SK-N-SH treated with all-trans-retinoic acid at 6 μM for 48 hours (cell line): ENCODE results near the gene GLRX.
"Not testable (repeated sequence)": the region's sequence is repeated elsewhere in the genome, so short reads cannot be mapped to it uniquely, and the experiment has no call there.

Experiments
- BACH2 ChIP-seq: fragments of 250-450 bp; sonication (Bioruptor Pico); IDR thresholded peaks from 2 replicates; pipeline ENCODE4 v1.9.0; 2021; ENCODE audit warnings: mild to moderate bottlenecking, borderline replicate concordance
- CSDC2 ChIP-seq: fragments of 250-450 bp; sonication (Bioruptor Pico); IDR thresholded peaks from 2 replicates; pipeline ENCODE4 v1.5.0; 2020; ENCODE audit warnings: mild to moderate bottlenecking, moderate library complexity
- ESRRG ChIP-seq: fragments of 250-450 bp; sonication (Bioruptor Pico); IDR thresholded peaks from 2 replicates; pipeline ENCODE4 v1.6.1; 2021; ENCODE audit warnings: mild to moderate bottlenecking
- OSR1 ChIP-seq: fragments of 250-450 bp; sonication (Bioruptor Pico); IDR thresholded peaks from 2 replicates; pipeline ENCODE4 v1.8.0; 2022; ENCODE audit warnings: moderate library complexity, mild to moderate bottlenecking, inconsistent platforms
- SNAI2 ChIP-seq: fragments of 250-450 bp; sonication (Bioruptor Pico); IDR thresholded peaks from 2 replicates; pipeline ENCODE4 v1.5.0; 2020; ENCODE audit warnings: mild to moderate bottlenecking, moderate library complexity
- ZFP30 ChIP-seq: fragments of 450-650 bp; formaldehyde crosslinking; IDR thresholded peaks from 2 replicates; pipeline ENCODE4 v1.5.0; 2022; ENCODE audit warnings: mild to moderate bottlenecking, moderate library complexity
- TF ChIP-seq, protein P1 (sequence below): fragments of 250-450 bp; sonication (Bioruptor Pico); IDR thresholded peaks from 2 replicates; pipeline ENCODE4 v1.5.1; 2021; ENCODE audit warnings: mild to moderate bottlenecking, moderate library complexity

- TF ChIP-seq SNAI2; ZFP30; OSR1 (CRISPR knock-in tag); BACH2 (CRISPR knock-in tag); ESRRG; CSDC2 (CRISPR knock-in tag): not testable (repeated sequence)
- TF ChIP-seq, protein P1, sequence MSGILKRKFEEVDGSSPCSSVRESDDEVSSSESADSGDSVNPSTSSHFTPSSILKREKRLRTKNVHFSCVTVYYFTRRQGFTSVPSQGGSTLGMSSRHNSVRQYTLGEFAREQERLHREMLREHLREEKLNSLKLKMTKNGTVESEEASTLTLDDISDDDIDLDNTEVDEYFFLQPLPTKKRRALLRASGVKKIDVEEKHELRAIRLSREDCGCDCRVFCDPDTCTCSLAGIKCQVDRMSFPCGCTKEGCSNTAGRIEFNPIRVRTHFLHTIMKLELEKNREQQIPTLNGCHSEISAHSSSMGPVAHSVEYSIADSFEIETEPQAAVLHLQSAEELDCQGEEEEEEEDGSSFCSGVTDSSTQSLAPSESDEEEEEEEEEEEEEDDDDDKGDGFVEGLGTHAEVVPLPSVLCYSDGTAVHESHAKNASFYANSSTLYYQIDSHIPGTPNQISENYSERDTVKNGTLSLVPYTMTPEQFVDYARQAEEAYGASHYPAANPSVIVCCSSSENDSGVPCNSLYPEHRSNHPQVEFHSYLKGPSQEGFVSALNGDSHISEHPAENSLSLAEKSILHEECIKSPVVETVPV (CRISPR knock-in tag), result not testable (repeated sequence)
These were observed 14.4 kb upstream of the GLRX start for GRCh38 chr5:95836971-95837370.
